GM23338 (cell line): ENCODE data around the gene MRC2.

Source experiments
- CREB1 ChIP-seq: fragments of 250-450 bp; sonication (Bioruptor Pico); IDR thresholded peaks from 2 replicates; pipeline ENCODE4 v1.5.0; 2020; ENCODE audit warnings: low read depth, mild to moderate bottlenecking, moderate library complexity
- EZH2 ChIP-seq: fragments of 200-600 bp; sonication (generic); IDR thresholded peaks from one replicate; pipeline ENCODE4 v1.8.0; 2017; ENCODE audit warnings: antibody characterized with exemption, mild to moderate bottlenecking, low read depth; ENCODE audit not compliant: unreplicated experiment
- EZH2phosphoT487 ChIP-seq: fragments of 200-600 bp; sonication (generic); IDR thresholded peaks from one replicate; pipeline ENCODE4 v1.8.1; 2018; ENCODE audit warnings: antibody characterized with exemption; ENCODE audit not compliant: unreplicated experiment
- JUNB ChIP-seq: IDR thresholded peaks from one replicate; pipeline ENCODE4 v1.6.1; 2016; ENCODE audit warnings: antibody characterized with exemption; ENCODE audit not compliant: unreplicated experiment
- NANOG ChIP-seq: IDR thresholded peaks from 2 replicates; pipeline ENCODE4 v1.6.1; 2016; ENCODE audit warnings: antibody characterized with exemption, borderline replicate concordance
- POLR2AphosphoS5 ChIP-seq: IDR thresholded peaks from 2 replicates; pipeline ENCODE4 v1.6.1; 2016; ENCODE audit warnings: antibody characterized with exemption, low read depth
- STAT1 ChIP-seq: IDR thresholded peaks from one replicate; pipeline ENCODE4 v1.6.1; 2016; ENCODE audit warnings: antibody characterized with exemption; ENCODE audit not compliant: unreplicated experiment
- ZNF331 ChIP-seq: fragments of 250-450 bp; sonication (Bioruptor Pico); IDR thresholded peaks from 2 replicates; pipeline ENCODE4 v1.5.0; 2020; ENCODE audit warnings: low read depth, mild to moderate bottlenecking, moderate library complexity
- TF ChIP-seq, protein P1 (sequence below): IDR thresholded peaks from one replicate; pipeline ENCODE4 v1.6.1; 2018; ENCODE audit warnings: antibody characterized with exemption; ENCODE audit not compliant: unreplicated experiment
- TF ChIP-seq, protein P2 (sequence below), 2 experiments: fragments of 200-600 bp in 1 of 2; sonication (generic) in 1 of 2; conservative IDR thresholded peaks; 2 replicates each; pipeline versions ENCODE4 v1.5.1 to v1.6.1; 2016 to 2017; ENCODE audit warnings: antibody characterized with exemption in 2 of 2, low read depth in 2 of 2, mild to moderate bottlenecking in 2 of 2, moderate library complexity in 1 of 2
- TF ChIP-seq, protein P3 (sequence below): IDR thresholded peaks from 2 replicates; pipeline ENCODE4 v1.6.1; 2016; ENCODE audit warnings: antibody characterized with exemption

DNA sequence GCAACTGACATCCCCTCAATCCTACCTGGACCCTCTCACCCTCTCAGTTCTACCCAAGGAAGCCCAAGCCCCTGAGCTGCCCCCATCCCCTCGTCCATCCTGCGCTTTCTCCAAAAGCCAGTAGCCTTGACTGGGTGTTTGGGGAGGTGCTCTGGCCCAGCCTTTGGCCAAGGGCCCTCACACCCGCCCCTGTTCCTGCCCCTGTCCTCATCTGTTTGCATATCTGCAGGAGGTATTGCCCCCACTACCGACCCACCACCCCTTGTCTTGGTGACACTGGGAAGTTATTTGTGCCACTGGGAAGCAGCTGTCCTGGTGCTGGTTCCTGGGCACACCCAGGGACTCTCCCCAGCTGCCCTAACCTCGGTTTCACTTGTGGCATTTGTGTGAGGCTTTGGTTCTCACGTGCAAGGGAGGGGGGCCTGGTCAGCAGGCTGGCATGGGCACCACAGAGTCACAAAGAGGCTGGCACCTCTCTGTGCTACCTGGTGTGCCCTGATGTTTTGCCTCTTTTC lies 75.3 kb downstream of the MRC2 start:
- TF ChIP-seq, protein P1, sequence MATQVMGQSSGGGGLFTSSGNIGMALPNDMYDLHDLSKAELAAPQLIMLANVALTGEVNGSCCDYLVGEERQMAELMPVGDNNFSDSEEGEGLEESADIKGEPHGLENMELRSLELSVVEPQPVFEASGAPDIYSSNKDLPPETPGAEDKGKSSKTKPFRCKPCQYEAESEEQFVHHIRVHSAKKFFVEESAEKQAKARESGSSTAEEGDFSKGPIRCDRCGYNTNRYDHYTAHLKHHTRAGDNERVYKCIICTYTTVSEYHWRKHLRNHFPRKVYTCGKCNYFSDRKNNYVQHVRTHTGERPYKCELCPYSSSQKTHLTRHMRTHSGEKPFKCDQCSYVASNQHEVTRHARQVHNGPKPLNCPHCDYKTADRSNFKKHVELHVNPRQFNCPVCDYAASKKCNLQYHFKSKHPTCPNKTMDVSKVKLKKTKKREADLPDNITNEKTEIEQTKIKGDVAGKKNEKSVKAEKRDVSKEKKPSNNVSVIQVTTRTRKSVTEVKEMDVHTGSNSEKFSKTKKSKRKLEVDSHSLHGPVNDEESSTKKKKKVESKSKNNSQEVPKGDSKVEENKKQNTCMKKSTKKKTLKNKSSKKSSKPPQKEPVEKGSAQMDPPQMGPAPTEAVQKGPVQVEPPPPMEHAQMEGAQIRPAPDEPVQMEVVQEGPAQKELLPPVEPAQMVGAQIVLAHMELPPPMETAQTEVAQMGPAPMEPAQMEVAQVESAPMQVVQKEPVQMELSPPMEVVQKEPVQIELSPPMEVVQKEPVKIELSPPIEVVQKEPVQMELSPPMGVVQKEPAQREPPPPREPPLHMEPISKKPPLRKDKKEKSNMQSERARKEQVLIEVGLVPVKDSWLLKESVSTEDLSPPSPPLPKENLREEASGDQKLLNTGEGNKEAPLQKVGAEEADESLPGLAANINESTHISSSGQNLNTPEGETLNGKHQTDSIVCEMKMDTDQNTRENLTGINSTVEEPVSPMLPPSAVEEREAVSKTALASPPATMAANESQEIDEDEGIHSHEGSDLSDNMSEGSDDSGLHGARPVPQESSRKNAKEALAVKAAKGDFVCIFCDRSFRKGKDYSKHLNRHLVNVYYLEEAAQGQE, result no peak
- TF ChIP-seq, protein P2, sequence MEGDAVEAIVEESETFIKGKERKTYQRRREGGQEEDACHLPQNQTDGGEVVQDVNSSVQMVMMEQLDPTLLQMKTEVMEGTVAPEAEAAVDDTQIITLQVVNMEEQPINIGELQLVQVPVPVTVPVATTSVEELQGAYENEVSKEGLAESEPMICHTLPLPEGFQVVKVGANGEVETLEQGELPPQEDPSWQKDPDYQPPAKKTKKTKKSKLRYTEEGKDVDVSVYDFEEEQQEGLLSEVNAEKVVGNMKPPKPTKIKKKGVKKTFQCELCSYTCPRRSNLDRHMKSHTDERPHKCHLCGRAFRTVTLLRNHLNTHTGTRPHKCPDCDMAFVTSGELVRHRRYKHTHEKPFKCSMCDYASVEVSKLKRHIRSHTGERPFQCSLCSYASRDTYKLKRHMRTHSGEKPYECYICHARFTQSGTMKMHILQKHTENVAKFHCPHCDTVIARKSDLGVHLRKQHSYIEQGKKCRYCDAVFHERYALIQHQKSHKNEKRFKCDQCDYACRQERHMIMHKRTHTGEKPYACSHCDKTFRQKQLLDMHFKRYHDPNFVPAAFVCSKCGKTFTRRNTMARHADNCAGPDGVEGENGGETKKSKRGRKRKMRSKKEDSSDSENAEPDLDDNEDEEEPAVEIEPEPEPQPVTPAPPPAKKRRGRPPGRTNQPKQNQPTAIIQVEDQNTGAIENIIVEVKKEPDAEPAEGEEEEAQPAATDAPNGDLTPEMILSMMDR (conservative IDR thresholded peaks at IDR 0.05; ENCODE audit: low read depth in 2 of 2), result no peak
- TF ChIP-seq CREB1 (CRISPR knock-in tag) (no peak), POLR2AphosphoS5 (no peak), JUNB (no peak), EZH2 (no peak), EZH2phosphoT487 (no peak), STAT1 (no peak), ZNF331 (CRISPR knock-in tag) (no peak), NANOG (no peak)
- TF ChIP-seq, protein P3, sequence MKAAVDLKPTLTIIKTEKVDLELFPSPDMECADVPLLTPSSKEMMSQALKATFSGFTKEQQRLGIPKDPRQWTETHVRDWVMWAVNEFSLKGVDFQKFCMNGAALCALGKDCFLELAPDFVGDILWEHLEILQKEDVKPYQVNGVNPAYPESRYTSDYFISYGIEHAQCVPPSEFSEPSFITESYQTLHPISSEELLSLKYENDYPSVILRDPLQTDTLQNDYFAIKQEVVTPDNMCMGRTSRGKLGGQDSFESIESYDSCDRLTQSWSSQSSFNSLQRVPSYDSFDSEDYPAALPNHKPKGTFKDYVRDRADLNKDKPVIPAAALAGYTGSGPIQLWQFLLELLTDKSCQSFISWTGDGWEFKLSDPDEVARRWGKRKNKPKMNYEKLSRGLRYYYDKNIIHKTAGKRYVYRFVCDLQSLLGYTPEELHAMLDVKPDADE, result no peak
